Mesendoderm (in vitro differentiated cells): ENCODE measurements around the gene CSNK1G1.
"Not testable (repeated sequence)": the region's sequence is repeated elsewhere in the genome, so short reads cannot be mapped to it uniquely, and the experiment has no call there.

Source experiments
- DNase-seq: peaks from one replicate; pipeline ENCODE4 v3.0.0; 2013
- H2AK5ac ChIP-seq: 2 replicates; pipeline ENCODE4 v1.6.1; 2013; ENCODE audit warnings: low read length, inconsistent platforms
- H2BK120ac ChIP-seq: 2 replicates; pipeline ENCODE4 v1.6.1; 2013; ENCODE audit warnings: low read depth, mild to moderate bottlenecking, low read length, moderate library complexity, mixed read lengths
- H2BK15ac ChIP-seq: replicated peaks from 2 replicates; pipeline ENCODE4 v1.6.1; 2013; ENCODE audit warnings: low read depth, mild to moderate bottlenecking, moderate library complexity
- H2BK5ac ChIP-seq: 2 replicates; pipeline ENCODE4 v1.6.1; 2013; ENCODE audit warnings: low read length, inconsistent platforms
- H3K18ac ChIP-seq: 2 replicates; pipeline ENCODE4 v1.6.1; 2013; ENCODE audit warnings: mild to moderate bottlenecking, low read length, mixed read lengths
- H3K23ac ChIP-seq: one replicate; pipeline ENCODE4 v1.6.1; 2013; ENCODE audit warnings: low read length
- H3K27ac ChIP-seq: 2 replicates; pipeline ENCODE4 v1.5.1; 2013; ENCODE audit warnings: low read depth, mild to moderate bottlenecking, inconsistent platforms, low read length, moderate library complexity
- H3K27me3 ChIP-seq: 2 replicates; pipeline ENCODE4 v1.6.1; 2013; ENCODE audit warnings: low read length, control low read depth, mild to moderate bottlenecking, inconsistent platforms; ENCODE audit not compliant: insufficient read depth, poor library complexity
- H3K36me3 ChIP-seq: 2 replicates; pipeline ENCODE4 v1.6.1; 2013; ENCODE audit warnings: low read length, inconsistent platforms; ENCODE audit not compliant: control insufficient read depth, insufficient read depth
- H3K4ac ChIP-seq: one replicate; pipeline ENCODE4 v1.6.1; 2013; ENCODE audit warnings: low read depth, mild to moderate bottlenecking, low read length, moderate library complexity
- H3K4me1 ChIP-seq: 2 replicates; pipeline ENCODE4 v1.6.1; 2013; ENCODE audit warnings: low read depth, low read length, inconsistent platforms; ENCODE audit not compliant: control insufficient read depth
- H3K4me2 ChIP-seq: 2 replicates; pipeline ENCODE4 v1.6.1; 2013; ENCODE audit warnings: low read length
- H3K4me3 ChIP-seq: 2 replicates; pipeline ENCODE4 v1.5.1; 2013; ENCODE audit warnings: mild to moderate bottlenecking, low read length
- H3K56ac ChIP-seq: one replicate; pipeline ENCODE4 v1.6.1; 2013; ENCODE audit warnings: low read length
- H3K79me1 ChIP-seq: 2 replicates; pipeline ENCODE4 v1.6.1; 2013; ENCODE audit warnings: low read length, inconsistent platforms
- H3K79me2 ChIP-seq: 2 replicates; pipeline ENCODE4 v1.6.1; 2013; ENCODE audit warnings: mild to moderate bottlenecking, low read length; ENCODE audit not compliant: control insufficient read depth, insufficient read depth
- H3K9ac ChIP-seq: 2 replicates; pipeline ENCODE4 v1.6.1; 2013; ENCODE audit warnings: low read length, inconsistent platforms
- H4K5ac ChIP-seq: one replicate; pipeline ENCODE4 v1.6.1; 2013; ENCODE audit warnings: low read length
- H4K8ac ChIP-seq: one replicate; pipeline ENCODE4 v1.6.1; 2013; ENCODE audit warnings: low read depth, mild to moderate bottlenecking, control low read depth, low read length, moderate library complexity
- WGBS: extraction: QIAGEN DNeasy Blood & Tissue Kit; methylation state at CpG from one replicate; pipeline ENCODE4 v1.1.7; 2013; ENCODE audit warnings: low lambda C conversion rate, missing lambda C conversion rate; ENCODE audit not compliant: insufficient coverage; ENCODE audit errors: extremely low coverage; 5-methylcytosine and 5-hydroxymethylcytosine counted together

Gene CSNK1G1

GRCh38 chr15:64267331-64267973, 88.5 kb downstream of the CSNK1G1 start:
- Histone ChIP-seq H3K4me1 (no peaks in the 10 kb centered on the region), H3K23ac (no peak overlapping the region), H2BK5ac (no peak overlapping the region), H3K4me2 (no peak overlapping the region), H3K27ac (no peak overlapping the region), H3K56ac (no peak overlapping the region), H3K18ac (no peak overlapping the region), H3K9ac (no peak overlapping the region), H2AK5ac (no peak overlapping the region), H3K79me2 (no peaks in the 10 kb centered on the region), H3K4me3 (no peak overlapping the region), H2BK120ac (no peak overlapping the region), H3K79me1 (no peaks in the 10 kb centered on the region), H3K27me3 (no peaks in the 10 kb centered on the region), H3K36me3 (no peaks in the 10 kb centered on the region), H4K8ac (no peak overlapping the region), H3K4ac (no peak overlapping the region), H4K5ac (no peak overlapping the region), H2BK15ac (no peak overlapping the region)
- DNase-seq: no peak
- WGBS: no CpG with 5 or more reads among the region's 1 CpG

DNA sequence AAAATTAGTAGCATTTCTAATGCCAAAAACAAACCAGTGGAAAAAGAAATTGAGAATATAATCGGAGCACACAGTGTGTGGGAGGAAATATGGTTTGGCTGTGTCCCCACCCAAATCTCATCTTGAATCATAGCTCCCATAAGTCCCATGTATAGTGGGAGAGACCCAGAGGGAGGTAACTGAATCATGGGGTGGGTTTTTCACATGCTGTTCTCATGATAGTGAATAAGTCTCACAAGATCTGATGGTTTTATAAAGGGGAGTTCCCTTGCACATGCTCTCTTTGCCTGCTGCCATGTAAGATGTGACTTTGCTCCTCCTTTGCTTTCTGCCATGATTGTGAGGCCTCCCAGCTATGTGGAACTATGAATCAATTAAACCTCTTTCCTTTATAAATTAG, 90.8 kb downstream of the CSNK1G1 start:
- not testable (repeated sequence) for H3K27ac ChIP-seq, H3K4me2 ChIP-seq, H3K79me2 ChIP-seq, DNase-seq, H3K23ac ChIP-seq, H2AK5ac ChIP-seq, H2BK5ac ChIP-seq, H4K5ac ChIP-seq, H3K79me1 ChIP-seq, H2BK15ac ChIP-seq, H3K27me3 ChIP-seq, H2BK120ac ChIP-seq, H3K4ac ChIP-seq, H4K8ac ChIP-seq, H3K18ac ChIP-seq, H3K4me3 ChIP-seq, H3K36me3 ChIP-seq, H3K9ac ChIP-seq, H3K56ac ChIP-seq, H3K4me1 ChIP-seq
- WGBS: no CpG with 5 or more reads among the region's 1 CpG

GRCh38 chr15:64264502-64264901, 91.5 kb downstream of the CSNK1G1 start:
- no peak overlapping the region for H3K4me2 ChIP-seq
- H2BK15ac ChIP-seq: no peak overlapping the region
- H4K8ac ChIP-seq: no peak overlapping the region
- H3K4me3 ChIP-seq: no peak overlapping the region
- no peak overlapping the region for H2AK5ac ChIP-seq
- no peaks in the 10 kb centered on the region for H3K79me1 ChIP-seq
- no peak overlapping the region for H2BK5ac ChIP-seq
- H3K27ac ChIP-seq: no peak overlapping the region
- no peaks in the 10 kb centered on the region for H3K4me1 ChIP-seq
- no peak overlapping the region for H4K5ac ChIP-seq
- H3K36me3 ChIP-seq: no peaks in the 10 kb centered on the region
- no peaks in the 10 kb centered on the region for H3K27me3 ChIP-seq
- no peak overlapping the region for H2BK120ac ChIP-seq
- no peak overlapping the region for H3K23ac ChIP-seq
- no peak overlapping the region for H3K18ac ChIP-seq
- H3K79me2 ChIP-seq: no peaks in the 10 kb centered on the region
- H3K4ac ChIP-seq: no peak overlapping the region
- no peak for DNase-seq
- no peak overlapping the region for H3K9ac ChIP-seq
- WGBS: no CpG with 5 or more reads among the region's 4 CpGs
- H3K56ac ChIP-seq: no peak overlapping the region

DNA sequence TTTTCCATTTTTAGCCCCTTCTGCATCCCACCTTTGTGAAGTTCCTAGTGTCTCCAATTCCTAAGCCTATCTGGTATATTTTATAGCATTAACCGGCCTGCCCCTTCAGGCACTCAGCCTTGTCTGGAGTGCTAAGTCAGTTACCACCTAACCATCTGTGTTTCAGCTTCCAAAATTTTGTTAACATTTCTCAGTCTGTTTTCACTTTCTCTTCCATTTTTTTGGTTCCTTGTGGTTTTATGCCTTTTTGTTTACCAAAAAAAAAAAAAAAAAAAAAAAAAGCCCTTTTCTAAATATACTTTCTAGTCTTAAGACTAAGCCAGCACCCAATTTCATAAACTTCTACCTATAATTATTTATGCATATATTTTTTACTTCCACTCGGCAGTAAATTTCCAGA, 92.4 kb downstream of the CSNK1G1 start:
- no peak overlapping the region for H2BK120ac ChIP-seq
- no peak overlapping the region for H3K23ac ChIP-seq
- no peak overlapping the region for H3K18ac ChIP-seq
- no peak overlapping the region for H4K8ac ChIP-seq
- WGBS: no CpG with 5 or more reads among the region's 2 CpGs
- H3K27me3 ChIP-seq: no peaks in the 10 kb centered on the region
- no peaks in the 10 kb centered on the region for H3K79me2 ChIP-seq
- no peak overlapping the region for H3K27ac ChIP-seq
- no peak overlapping the region for H3K4ac ChIP-seq
- H3K4me2 ChIP-seq: no peak overlapping the region
- H2BK15ac ChIP-seq: no peak overlapping the region
- H2AK5ac ChIP-seq: no peak overlapping the region
- no peak overlapping the region for H3K9ac ChIP-seq
- no peaks in the 10 kb centered on the region for H3K4me1 ChIP-seq
- H3K79me1 ChIP-seq: no peaks in the 10 kb centered on the region
- H4K5ac ChIP-seq: no peak overlapping the region
- H3K4me3 ChIP-seq: no peak overlapping the region
- H3K36me3 ChIP-seq: no peaks in the 10 kb centered on the region
- H3K56ac ChIP-seq: no peak overlapping the region
- no peak overlapping the region for H2BK5ac ChIP-seq
- no peak for DNase-seq

GRCh38 chr15:64256051-64256450, 99.9 kb downstream of the CSNK1G1 start:
- Histone ChIP-seq H2BK120ac (no peak overlapping the region), H3K9ac (no peak overlapping the region), H2AK5ac (no peak overlapping the region), H4K8ac (no peak overlapping the region), H3K4me3 (no peak overlapping the region), H3K23ac (no peak overlapping the region), H3K36me3 (no peaks in the 10 kb centered on the region), H3K4me2 (no peak overlapping the region), H2BK15ac (no peak overlapping the region), H4K5ac (no peak overlapping the region), H3K27ac (no peak overlapping the region), H3K56ac (no peak overlapping the region), H3K27me3 (no peaks in the 10 kb centered on the region), H3K79me1 (no peaks in the 10 kb centered on the region), H2BK5ac (no peak overlapping the region), H3K79me2 (no peaks in the 10 kb centered on the region), H3K4ac (no peak overlapping the region), H3K4me1 (no peaks in the 10 kb centered on the region), H3K18ac (no peak overlapping the region)
- DNase-seq: no peak
- WGBS: no CpG with 5 or more reads among the region's 3 CpGs

- H3K27ac ChIP-seq: no peak overlapping the region
- DNase-seq: no peak
Observed at GRCh38 chr15:64251658-64252057, 104.3 kb downstream of the CSNK1G1 start.

More at GRCh38 chr15:64251658-64252057, 104.3 kb downstream of the CSNK1G1 start:
- no peaks in the 10 kb centered on the region for H3K4me1 ChIP-seq
- no peak overlapping the region for H3K56ac ChIP-seq
- H3K4ac ChIP-seq: no peak overlapping the region
- no peak overlapping the region for H3K18ac ChIP-seq
- H2BK5ac ChIP-seq: no peak overlapping the region
- no peak overlapping the region for H2BK120ac ChIP-seq
- no peaks in the 10 kb centered on the region for H3K27me3 ChIP-seq
- no peak overlapping the region for H3K4me3 ChIP-seq
- H2BK15ac ChIP-seq: no peak overlapping the region
- no peak overlapping the region for H3K9ac ChIP-seq
- H3K79me2 ChIP-seq: no peaks in the 10 kb centered on the region
- H4K5ac ChIP-seq: no peak overlapping the region
- no peaks in the 10 kb centered on the region for H3K79me1 ChIP-seq
- H2AK5ac ChIP-seq: no peak overlapping the region
- H3K23ac ChIP-seq: no peak overlapping the region
- no peak overlapping the region for H3K4me2 ChIP-seq
- H3K36me3 ChIP-seq: no peaks in the 10 kb centered on the region
- H4K8ac ChIP-seq: no peak overlapping the region
